Naive thymus-derived CD8-positive, alpha-beta T cell (primary cell): Measurements from ENCODE around the gene FAM53B. TPM values are rescaled to one million over a fixed set of nuclear protein-coding genes. Genes with fewer than 3 reads are reported as not detected.
A peak's percentile ranks its signal among the peaks of the same experiment; 100 is the strongest.
"Not testable (repeated sequence)": the region's sequence is repeated elsewhere in the genome, so short reads cannot be mapped to it uniquely, and the experiment has no call there.

Source experiments
- ATAC-seq, 2 donors: fragments of 150-1000 bp; cut with Tn5 transposase in 1 of 2; sonication (Bioruptor Pico), chemical (Tn5 transposase) in 1 of 2; 1 replicate in 1 of 2; 2 replicates in 1 of 2; pipeline ENCODE4 v1.10.0; 2021; ENCODE audit warnings: mild to moderate bottlenecking in 2 of 2, moderate library complexity in 2 of 2
- POLR2A ChIA-PET: fragments of 350-600 bp; sonication (Branson Sonifier 250); formaldehyde crosslinking; loops from one replicate; lab custom pipeline; 2021; ENCODE audit warnings: antibody characterized with exemption; lab: Charles Lee
- DNase-seq, 10 donors: peaks; one replicate each; pipeline versions ENCODE4 v3.0.0 to v3.0.0-alpha.2; 2020 to 2022
- H3K27ac Mint-ChIP-seq, 10 donors: one replicate each; pipeline ENCODE4 v1.8.0; 2020 to 2022; ENCODE audit warnings: mild to moderate bottlenecking in 10 of 10, mixed read lengths in 10 of 10, moderate library complexity in 4 of 10, inconsistent platforms in 1 of 10
- H3K27me3 Mint-ChIP-seq, 5 donors: one replicate each; pipeline ENCODE4 v1.8.0; 2021 to 2022; ENCODE audit warnings: mixed read lengths in 5 of 5
- H3K36me3 Mint-ChIP-seq, 3 donors: one replicate each; pipeline ENCODE4 v1.8.0; 2020 to 2022; ENCODE audit warnings: mixed read lengths in 3 of 3, mild to moderate bottlenecking in 2 of 3, inconsistent platforms in 1 of 3
- H3K4me1 Mint-ChIP-seq, 4 donors: one replicate each; pipeline ENCODE4 v1.8.0; 2021 to 2022; ENCODE audit warnings: mixed read lengths in 4 of 4
- H3K4me3 Mint-ChIP-seq, 10 donors: one replicate each; pipeline ENCODE4 v1.8.0; 2020 to 2022; ENCODE audit warnings: mild to moderate bottlenecking in 10 of 10, mixed read lengths in 10 of 10, moderate library complexity in 6 of 10, inconsistent platforms in 1 of 10
- H3K9me3 Mint-ChIP-seq, 9 donors: one replicate each; pipeline ENCODE4 v1.8.0; 2020 to 2022; ENCODE audit warnings: mixed read lengths in 9 of 9, mild to moderate bottlenecking in 3 of 9, inconsistent platforms in 1 of 9, moderate library complexity in 1 of 9
- polyA plus RNA-seq, 3 donors: library from polyadenylated mRNA; unstranded; fragments of 300-500 nt; fragmentation: Illumina TruSeq; gene quantifications; one replicate each; pipeline ENCODE4 v1.2.3, GENCODE V29; 2021
- total RNA-seq, 8 experiments: library from RNA in 2 of 8; stranded (reverse) in 2 of 8; gene quantifications; one replicate each; pipeline ENCODE4 v1.2.3 and lab custom pipeline; 2021 to 2026

The FAM53B gene
- total RNA-seq: 10 to 100 TPM; 22.2 to 23.2 TPM
- polyA plus RNA-seq: 10 to 100 TPM in 2 of 3 donors, 1 to 10 TPM in 1; 2.4 to 15.1 (median 11.9) TPM
- 23.1 to 40.8 (median 35.0) reads per million in 6 experiments for total RNA-seq (lab: John Stamatoyannopoulos, UW)

DNA sequence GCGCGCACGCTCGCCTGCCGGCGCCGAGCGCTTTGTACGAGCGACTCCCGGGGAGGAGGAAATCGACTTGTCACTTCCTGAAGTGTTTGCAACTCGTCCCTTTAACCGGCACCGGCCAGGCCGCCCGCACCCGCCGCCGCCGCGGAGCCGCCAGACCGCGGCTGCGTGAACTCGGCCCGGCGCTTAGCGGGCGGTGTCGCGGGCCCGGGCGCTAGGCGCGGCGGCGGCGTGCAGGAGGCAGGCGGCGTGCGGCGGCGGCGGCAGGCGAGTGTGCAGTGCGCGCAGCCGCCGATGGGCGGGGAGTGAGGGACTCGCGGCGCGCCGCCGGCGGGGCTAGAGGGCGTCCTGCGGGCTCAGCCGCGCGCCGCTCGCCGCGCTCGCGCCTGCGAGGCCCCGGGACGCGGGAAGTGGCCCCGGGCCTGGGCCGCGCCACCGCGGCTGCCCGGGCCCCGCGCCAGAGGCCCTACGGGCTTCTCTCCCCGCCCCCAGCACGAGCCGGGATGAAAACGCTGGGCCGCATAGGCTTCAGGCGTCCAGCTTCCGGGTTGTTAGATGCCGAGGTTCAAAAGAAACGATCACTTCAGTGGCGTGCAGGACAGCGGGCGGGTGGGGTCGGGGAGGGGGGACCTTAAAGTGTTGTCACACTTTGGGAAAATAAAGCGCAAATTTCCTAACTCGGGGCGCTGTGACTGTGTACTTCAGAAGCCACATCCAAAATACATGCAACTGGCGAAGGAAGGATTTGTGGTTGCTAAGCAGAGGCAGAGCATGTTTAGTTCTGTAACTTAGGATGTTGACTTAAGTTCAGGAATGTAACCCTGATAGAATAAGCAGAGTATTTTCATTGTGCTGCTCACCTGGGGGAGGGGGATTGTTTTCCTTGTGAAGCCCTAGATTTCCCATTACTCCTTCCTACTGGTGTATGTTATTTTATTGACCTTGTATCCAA is at the start of gene FAM53B:
FAM53B (minus strand) TSS at position 277 of the 949 bp plus-strand sequence. CDS start 37,665 bp downstream, outside the sequence.
- peak within 1 kb of the TSS; percentile 91 to 99 (median 96) for H3K4me3 Mint-ChIP-seq
- POLR2A ChIA-PET: interaction anchor here (0.6 to 2.6 kb wide), 6 partner anchors 12 to 214 kb away, joined by 3 to 7 read pairs (median 4); no protein-coding TSS in a partner anchor
- peak within 1 kb of the TSS; percentile 83 to 98 (median 92) for H3K27ac Mint-ChIP-seq
- peak; percentile 69 to 87 (median 78) for DNase-seq
- ATAC-seq: peak; percentile 82 to 83
- H3K36me3 Mint-ChIP-seq: peaks cover 0 to 6% (median 0%) of the 10 kb centered on the region in 3 donors
- peaks cover 33 to 56% (median 46%) of the 10 kb centered on the region in 4 donors for H3K4me1 Mint-ChIP-seq
- no peaks in the 10 kb centered on the region for H3K27me3 Mint-ChIP-seq
- H3K9me3 Mint-ChIP-seq: no peaks in the 10 kb centered on the region

DNA sequence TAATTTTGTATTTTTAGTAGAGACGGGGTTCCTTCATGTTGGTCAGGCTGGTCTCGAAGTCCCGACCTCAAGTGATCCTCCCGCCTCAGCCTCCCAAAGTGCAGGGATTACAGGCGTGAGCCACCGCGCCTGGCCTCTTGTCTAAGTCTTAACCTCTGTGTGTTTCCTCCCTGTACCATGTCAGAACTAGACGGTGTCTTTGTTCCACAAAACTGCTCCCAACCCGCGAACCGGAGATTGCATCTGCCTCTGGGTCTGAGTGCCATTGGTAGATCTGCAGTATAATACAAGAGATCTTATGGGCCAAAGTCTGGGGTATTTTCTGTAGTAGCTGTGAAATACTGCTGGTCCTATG is 48.8 kb upstream of the FAM53B start:
- no peaks in the 10 kb centered on the region for H3K27me3 Mint-ChIP-seq
- H3K4me1 Mint-ChIP-seq: peaks cover 7 to 25% (median 23%) of the 10 kb centered on the region in 4 donors
- DNase-seq (no peak), ATAC-seq (no peak)
- no peaks in the 10 kb centered on the region for H3K9me3 Mint-ChIP-seq
- H3K27ac Mint-ChIP-seq: peak overlapping the region in 9 of 10 donors; percentile 19 to 98 (median 93)
- peak overlapping the region; percentile 94 to 100 (median 98) for H3K4me3 Mint-ChIP-seq
- POLR2A ChIA-PET: interaction anchor here (1.0 to 1.5 kb wide), 2 partner anchors 9 to 114 kb away, joined by 3 to 9 read pairs; partner anchors contain the start of gene ABRAXAS2
- H3K36me3 Mint-ChIP-seq: peaks cover 0 to 7% (median 0%) of the 10 kb centered on the region in 3 donors

- H3K36me3 Mint-ChIP-seq: peaks cover 0 to 19% (median 0%) of the 10 kb centered on the region in 3 donors
- ATAC-seq (peak; percentile 96 to 97), DNase-seq (peak; percentile 60 to 88 (median 78))
- H3K9me3 Mint-ChIP-seq: no peaks in the 10 kb centered on the region
- POLR2A ChIA-PET: interaction anchor here (0.6 to 1.8 kb wide), 8 partner anchors 10 to 330 kb away, joined by 3 to 15 read pairs (median 4); partner anchors contain the start of genes ABRAXAS2 and LHPP
- peaks cover 7 to 25% (median 23%) of the 10 kb centered on the region in 4 donors for H3K4me1 Mint-ChIP-seq
- peak within 1 kb of the TSS; percentile 94 to 100 (median 98) for H3K4me3 Mint-ChIP-seq
- no peaks in the 10 kb centered on the region for H3K27me3 Mint-ChIP-seq
- peak within 1 kb of the TSS; percentile 90 to 98 (median 96) for H3K27ac Mint-ChIP-seq
Observed at GRCh38 chr10:124791547-124792348, 47.6 kb upstream of the FAM53B start, which contains the start of gene EEF1AKMT2. Gene EEF1AKMT2 (minus strand): TSS chr10:124791887. CDS start chr10:124791833, 54 bp downstream.

- DNase-seq, H3K4me1 Mint-ChIP-seq, H3K27me3 Mint-ChIP-seq, ATAC-seq, POLR2A ChIA-PET, H3K27ac Mint-ChIP-seq, H3K4me3 Mint-ChIP-seq, H3K9me3 Mint-ChIP-seq: not testable (repeated sequence)
- peaks cover 0 to 77% (median 16%) of the 10 kb centered on the region in 3 donors for H3K36me3 Mint-ChIP-seq
Observed at GRCh38 chr10:124782900-124783299, 38.7 kb upstream of the FAM53B start.

DNA sequence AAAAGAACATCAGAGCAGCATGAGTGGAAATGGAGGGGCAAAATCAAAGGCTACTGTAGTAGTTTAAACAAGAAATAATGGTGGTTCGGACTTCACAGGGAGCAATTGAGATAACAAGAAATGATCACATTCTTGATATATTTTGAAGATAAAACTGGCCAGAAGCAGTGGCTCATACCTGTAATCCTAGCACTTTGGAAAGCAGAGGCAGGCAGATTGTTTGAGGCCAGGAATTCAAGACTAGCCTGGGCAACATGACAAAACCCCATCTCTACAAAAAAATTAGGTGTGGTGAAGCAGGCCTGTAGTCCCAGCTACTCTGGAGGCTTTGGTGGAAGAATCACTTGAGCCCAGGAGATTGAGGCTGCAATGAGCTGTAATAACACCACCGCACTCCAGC is 24.6 kb upstream of the FAM53B start:
- POLR2A ChIA-PET: no interaction called here

DNA sequence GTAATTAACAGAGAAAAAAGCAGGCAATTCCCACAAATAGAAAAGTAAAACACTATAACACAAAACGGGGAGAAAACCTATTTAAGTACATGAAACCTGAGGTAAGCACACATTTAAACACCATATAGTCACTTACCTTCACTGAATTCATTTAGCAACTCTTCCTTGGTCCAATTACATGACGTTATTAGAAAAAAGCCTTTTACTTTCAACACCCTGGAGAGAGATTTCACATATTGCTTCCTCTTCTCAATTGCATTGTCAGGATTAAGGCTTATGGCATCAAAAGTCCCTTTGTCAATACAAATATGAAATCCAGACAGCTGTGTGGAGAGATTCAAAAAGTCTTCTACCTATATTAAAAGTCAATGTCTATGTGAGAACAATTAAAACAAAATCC is 21.1 kb upstream of the FAM53B start:
- Mint-ChIP-seq H3K4me1 (peaks cover 0 to 8% (median 0%) of the 10 kb centered on the region in 4 donors), H3K4me3 (no peak overlapping the region), H3K27me3 (no peaks in the 10 kb centered on the region), H3K36me3 (peaks cover 0 to 73% (median 22%) of the 10 kb centered on the region in 3 donors), H3K9me3 (no peaks in the 10 kb centered on the region), H3K27ac (peak overlapping the region in 1 of 10 donors; percentile 47)
- POLR2A ChIA-PET: no interaction called here
- DNase-seq (no peak), ATAC-seq (no peak)

More for the DNA sequence above, 24.6 kb upstream of the FAM53B start:
- H3K4me1 Mint-ChIP-seq: peaks cover 0 to 1% (median 0%) of the 10 kb centered on the region in 4 donors
- DNase-seq: no peak
- no peak overlapping the region for H3K27ac Mint-ChIP-seq
- peaks cover 0 to 79% (median 34%) of the 10 kb centered on the region in 3 donors for H3K36me3 Mint-ChIP-seq
- H3K4me3 Mint-ChIP-seq: no peak overlapping the region
- ATAC-seq: no peak
- H3K9me3 Mint-ChIP-seq: no peaks in the 10 kb centered on the region
- H3K27me3 Mint-ChIP-seq: no peaks in the 10 kb centered on the region

- Mint-ChIP-seq H3K27me3 (no peaks in the 10 kb centered on the region), H3K4me1 (peaks cover 0 to 8% (median 0%) of the 10 kb centered on the region in 4 donors), H3K27ac (no peak overlapping the region), H3K9me3 (no peaks in the 10 kb centered on the region), H3K36me3 (peaks cover 0 to 73% (median 24%) of the 10 kb centered on the region in 3 donors), H3K4me3 (no peak overlapping the region)
- POLR2A ChIA-PET: no interaction called here
- ATAC-seq (no peak), DNase-seq (no peak)
Observed at GRCh38 chr10:124763267-124763666, 19.1 kb upstream of the FAM53B start.

- no peak for ATAC-seq
- H3K27ac Mint-ChIP-seq: no peak overlapping the region
- H3K27me3 Mint-ChIP-seq: no peaks in the 10 kb centered on the region
- no peak for DNase-seq
- no peak overlapping the region for H3K4me3 Mint-ChIP-seq
- POLR2A ChIA-PET: no interaction called here
- H3K4me1 Mint-ChIP-seq: peaks cover 0 to 8% (median 0%) of the 10 kb centered on the region in 4 donors
- no peaks in the 10 kb centered on the region for H3K9me3 Mint-ChIP-seq
- H3K36me3 Mint-ChIP-seq: peaks cover 0 to 75% (median 24%) of the 10 kb centered on the region in 3 donors
Observed at GRCh38 chr10:124762281-124762680, 18.1 kb upstream of the FAM53B start.

- Mint-ChIP-seq H3K4me1 (peaks cover 0 to 5% (median 1%) of the 10 kb centered on the region in 4 donors), H3K9me3 (no peaks in the 10 kb centered on the region), H3K4me3 (no peak overlapping the region), H3K27ac (no peak overlapping the region), H3K27me3 (no peaks in the 10 kb centered on the region), H3K36me3 (peaks cover 0 to 62% (median 16%) of the 10 kb centered on the region in 3 donors)
- DNase-seq (no peak), ATAC-seq (no peak)
- POLR2A ChIA-PET: interaction anchor here (0.5 kb wide), 1 partner anchor 163 kb away, joined by 3 read pairs; no protein-coding TSS in a partner anchor
Observed at GRCh38 chr10:124756156-124756903, 12.2 kb upstream of the FAM53B start.

- Mint-ChIP-seq H3K4me1 (peaks cover 0 to 3% (median under 1%) of the 10 kb centered on the region in 4 donors), H3K9me3 (no peaks in the 10 kb centered on the region), H3K27me3 (no peaks in the 10 kb centered on the region), H3K4me3 (no peak overlapping the region), H3K27ac (no peak overlapping the region), H3K36me3 (peaks cover 0 to 56% (median 10%) of the 10 kb centered on the region in 3 donors)
- POLR2A ChIA-PET: no interaction called here
- no peak for DNase-seq
- ATAC-seq: no peak
Observed at GRCh38 chr10:124755581-124755980, 11.4 kb upstream of the FAM53B start.

DNA sequence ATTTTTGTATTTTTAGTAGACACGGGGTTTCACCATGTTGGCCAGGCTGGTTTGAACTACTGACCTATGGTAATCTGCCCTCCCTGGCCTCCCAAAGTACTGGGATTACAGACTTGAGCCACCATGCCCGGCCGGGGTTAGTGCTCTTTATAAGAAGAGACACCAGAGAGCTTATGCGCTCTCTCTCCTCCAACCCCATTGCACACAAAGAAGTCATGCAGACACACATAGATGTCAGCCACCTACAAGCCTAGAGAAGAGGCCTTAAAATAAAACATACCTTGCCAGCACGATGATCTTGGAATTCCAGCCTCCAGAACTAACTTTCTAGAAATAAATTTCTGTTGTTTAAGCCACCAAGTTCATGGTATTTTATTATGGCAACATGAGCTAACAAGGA is 10.0 kb upstream of the FAM53B start:
- H3K4me1 Mint-ChIP-seq: peaks cover 0 to 4% (median 2%) of the 10 kb centered on the region in 4 donors
- H3K27ac Mint-ChIP-seq: peak overlapping the region in 3 of 10 donors; percentile 3 to 32 (median 3)
- H3K36me3 Mint-ChIP-seq: peaks cover 0 to 47% (median 3%) of the 10 kb centered on the region in 3 donors
- ATAC-seq (no peak), DNase-seq (no peak)
- no peak overlapping the region for H3K4me3 Mint-ChIP-seq
- no peaks in the 10 kb centered on the region for H3K27me3 Mint-ChIP-seq
- no peaks in the 10 kb centered on the region for H3K9me3 Mint-ChIP-seq
- POLR2A ChIA-PET: no interaction called here
